HCT116 (cell line): ENCODE measurements around the gene PLAC8L1. TPM values are rescaled to one million over a fixed set of nuclear protein-coding genes. Genes with fewer than 3 reads are reported as not detected.

ENCODE experiments used
- ATAC-seq: fragments of 200-7000 bp; cut with Tn5 transposase; 2 replicates; pipeline ENCODE4 v1.9.1; 2020; ENCODE audit warnings: mild to moderate bottlenecking, moderate library complexity
- BruUV-seq: library from RNA; stranded (reverse); fragments of 400-500 nt; replicated peaks from 2 replicates; lab custom pipeline; 2021; lab: Mats Ljungman, UMichigan
- CTCF ChIA-PET: fragments of 300-600 bp; sonication (Branson Sonifier 250); formaldehyde crosslinking; loops from one replicate; lab custom pipeline; 2021; ENCODE audit warnings: antibody characterized with exemption; lab: Charles Lee
- POLR2A ChIA-PET: fragments of 300-600, 350-600 bp; sonication (Branson Sonifier 250); formaldehyde crosslinking; loops from one replicate; lab custom pipeline; 2021; ENCODE audit warnings: antibody characterized with exemption; lab: Charles Lee
- RAD21 ChIA-PET, 2 experiments: fragments of 300-600 bp; sonication (Branson Sonifier 250); formaldehyde crosslinking; loops; one replicate each; lab custom pipeline; 2023; ENCODE audit warnings: low total read pairs in 2 of 2; ENCODE audit not compliant: uncharacterized antibody in 2 of 2, unreplicated experiment in 2 of 2, low non-redundant PET in 1 of 2; lab: Charles Lee
- DNase-seq: peaks from one replicate; pipeline ENCODE4 v3.0.0-alpha.2; 2010; ENCODE audit warnings: low read depth, low spot score
- H2AFZ ChIP-seq: fragments of 200-600 bp; shearing (Covaris generic), sonication (generic); 2 replicates; pipeline ENCODE4 v1.6.1; 2017; ENCODE audit warnings: low read depth, mixed run types, mixed read lengths, antibody characterized with exemption, low read length; ENCODE audit not compliant: poor library complexity, severe bottlenecking
- H3K27ac ChIP-seq: 2 replicates; pipeline ENCODE4 v1.5.1; 2012; ENCODE audit warnings: low read depth, low read length
- H3K27me3 ChIP-seq: fragments of 200-600 bp; sonication (generic); 2 replicates; pipeline ENCODE4 v1.6.1; 2016; ENCODE audit warnings: mixed run types, low read length, mixed read lengths; ENCODE audit not compliant: insufficient read depth
- H3K36me3 ChIP-seq, 2 experiments: fragments of 200-500 bp in 1 of 2; fragments of 200-600 bp in 1 of 2; sonication (Bioruptor generic) in 1 of 2; sonication (generic) in 1 of 2; 2 replicates each; pipeline versions ENCODE4 v1.5.1 to v1.6.1; 2014 to 2016; ENCODE audit warnings: low read length in 2 of 2, inconsistent platforms in 1 of 2, mixed read lengths in 1 of 2, mixed run types in 1 of 2; ENCODE audit not compliant: insufficient read depth in 2 of 2, control insufficient read depth in 1 of 2
- H3K4me1 ChIP-seq, 2 experiments: fragments of 200-600 bp in 1 of 2; sonication (generic) in 1 of 2; 2 replicates each; pipeline versions ENCODE4 v1.5.1 to v1.6.1; 2012 to 2017; ENCODE audit warnings: low read length in 2 of 2, inconsistent platforms in 1 of 2, mild to moderate bottlenecking in 1 of 2, mixed read lengths in 1 of 2, mixed run types in 1 of 2, moderate library complexity in 1 of 2; ENCODE audit not compliant: insufficient read depth in 2 of 2, control insufficient read depth in 1 of 2
- H3K4me2 ChIP-seq: fragments of 200-600 bp; sonication (generic); 2 replicates; pipeline ENCODE4 v1.6.1; 2017; ENCODE audit warnings: mixed run types, low read length, mixed read lengths
- H3K4me3 ChIP-seq, 2 experiments: fragments of 200-600 bp in 1 of 2; sonication (generic) in 1 of 2; replicated peaks in 1 of 2; 2 replicates each; pipeline ENCODE4 v1.5.1; 2011 to 2016; ENCODE audit warnings: low read length in 2 of 2, control low read depth in 1 of 2, low read depth in 1 of 2, mild to moderate bottlenecking in 1 of 2, mixed read lengths in 1 of 2, mixed run types in 1 of 2
- H3K79me2 ChIP-seq: fragments of 200-600 bp; sonication (generic); 2 replicates; pipeline ENCODE4 v1.6.1; 2017; ENCODE audit warnings: mild to moderate bottlenecking, mixed run types, low read length, moderate library complexity, mixed read lengths; ENCODE audit not compliant: insufficient read depth
- H3K9ac ChIP-seq: fragments of 200-600 bp; sonication (generic); 2 replicates; pipeline ENCODE4 v1.6.1; 2016; ENCODE audit warnings: low read length, mixed read lengths
- H3K9me2 ChIP-seq: fragments of 200-600 bp; sonication (generic), shearing (Covaris generic); 2 replicates; pipeline ENCODE4 v1.6.1; 2017; ENCODE audit warnings: mixed run types, mild to moderate bottlenecking, moderate library complexity; ENCODE audit not compliant: insufficient read depth
- H3K9me3 ChIP-seq, 2 experiments: fragments of 200-500 bp in 1 of 2; fragments of 200-600 bp in 1 of 2; sonication (Bioruptor generic) in 1 of 2; sonication (generic) in 1 of 2; 2 replicates each; pipeline ENCODE4 v1.6.1; 2014 to 2017; ENCODE audit warnings: low read length in 2 of 2, mixed read lengths in 2 of 2, inconsistent platforms in 1 of 2, low read depth in 1 of 2, mild to moderate bottlenecking in 1 of 2, mixed run types in 1 of 2, moderate library complexity in 1 of 2; ENCODE audit not compliant: control insufficient read depth in 1 of 2, insufficient read depth in 1 of 2
- H4K20me1 ChIP-seq: fragments of 200-600 bp; sonication (generic), shearing (Covaris generic); 2 replicates; pipeline ENCODE4 v1.6.1; 2017; ENCODE audit warnings: mixed run types, mild to moderate bottlenecking, moderate library complexity; ENCODE audit not compliant: insufficient read depth
- CEBPB ChIP-seq: IDR thresholded peaks from 2 replicates; pipeline ENCODE4 v1.6.1; 2012; ENCODE audit warnings: low read depth
- EGR1 ChIP-seq: IDR thresholded peaks from 2 replicates; pipeline ENCODE4 v1.6.1; 2012; ENCODE audit warnings: low read depth
- ELF1 ChIP-seq: IDR thresholded peaks from 2 replicates; pipeline ENCODE4 v1.6.1; 2012; ENCODE audit warnings: low read depth, borderline replicate concordance
- EZH2phosphoT487 ChIP-seq: fragments of 200-600 bp; IDR thresholded peaks from 2 replicates; pipeline ENCODE4 v1.6.1; 2018; ENCODE audit warnings: antibody characterized with exemption, borderline replicate concordance
- FOSL1 ChIP-seq: IDR thresholded peaks from 2 replicates; pipeline ENCODE4 v1.6.1; 2012; ENCODE audit warnings: low read depth
- JUND ChIP-seq: IDR thresholded peaks from 2 replicates; pipeline ENCODE4 v1.6.1; 2012
- POLR2A ChIP-seq: IDR thresholded peaks from 2 replicates; pipeline ENCODE4 v1.7.0; 2011; ENCODE audit warnings: borderline replicate concordance; ENCODE audit not compliant: insufficient read depth, insufficient read length; ENCODE audit errors: extremely low read depth
- POLR2AphosphoS5 ChIP-seq: IDR thresholded peaks from 2 replicates; pipeline ENCODE4 v1.6.1; 2011; ENCODE audit warnings: mild to moderate bottlenecking, low read depth, low read length, moderate library complexity
- RAD21 ChIP-seq: IDR thresholded peaks from 2 replicates; pipeline ENCODE4 v1.6.1; 2012; ENCODE audit warnings: low read depth, mild to moderate bottlenecking
- SIN3A ChIP-seq: IDR thresholded peaks from 2 replicates; pipeline ENCODE4 v1.6.1; 2012; ENCODE audit warnings: low read depth
- SP1 ChIP-seq: IDR thresholded peaks from 2 replicates; pipeline ENCODE4 v1.6.1; 2012; ENCODE audit warnings: low read depth
- SRF ChIP-seq: IDR thresholded peaks from 2 replicates; pipeline ENCODE4 v1.6.1; 2012; ENCODE audit warnings: low read depth
- TCF7L2 ChIP-seq: IDR thresholded peaks from 2 replicates; pipeline ENCODE4 v1.7.0; 2011; ENCODE audit warnings: borderline replicate concordance, inconsistent platforms; ENCODE audit not compliant: insufficient read depth, insufficient read length; ENCODE audit errors: extremely low read depth
- YY1 ChIP-seq: IDR thresholded peaks from 2 replicates; pipeline ENCODE4 v1.6.1; 2011; ENCODE audit warnings: low read length, low read depth, moderate library complexity, mild to moderate bottlenecking; ENCODE audit not compliant: insufficient replicate concordance; ENCODE audit errors: extremely low read depth
- ZFX ChIP-seq: fragments of 450-650 bp; IDR thresholded peaks from 2 replicates; pipeline ENCODE4 v1.6.1; 2017
- ZNF274 ChIP-seq: fragments of 200-500 bp; sonication (Bioruptor generic); IDR thresholded peaks from 2 replicates; pipeline ENCODE4 v1.6.1; 2014; ENCODE audit warnings: mild to moderate bottlenecking, low read depth, low read length, inconsistent platforms
- intact Hi-C: fragments of 100-400 bp; cut with micrococcal nuclease; formaldehyde crosslinking; loops from 2 replicates; pipeline ENCODE4 v1.10.0; 2022
- total RNA-seq: library from RNA; stranded (reverse); gene quantifications from one replicate; pipeline ENCODE4 v1.2.1, GENCODE V29; 2021; ENCODE audit not compliant: unreplicated experiment
- TF ChIP-seq, protein P1 (sequence below): IDR thresholded peaks from 2 replicates; pipeline ENCODE4 v1.6.1; 2011; ENCODE audit warnings: mild to moderate bottlenecking, low read length, moderate library complexity; ENCODE audit not compliant: insufficient replicate concordance; ENCODE audit errors: extremely low read depth
- TF ChIP-seq, protein P2 (sequence below): IDR thresholded peaks from 2 replicates; pipeline ENCODE4 v1.6.1; 2012; ENCODE audit warnings: low read depth
- TF ChIP-seq, protein P3 (sequence below): IDR thresholded peaks from 2 replicates; pipeline ENCODE4 v1.6.1; 2012

Gene PLAC8L1
- total RNA-seq, 1 experiment from 2014 or later = 2.6 TPM

DNA sequence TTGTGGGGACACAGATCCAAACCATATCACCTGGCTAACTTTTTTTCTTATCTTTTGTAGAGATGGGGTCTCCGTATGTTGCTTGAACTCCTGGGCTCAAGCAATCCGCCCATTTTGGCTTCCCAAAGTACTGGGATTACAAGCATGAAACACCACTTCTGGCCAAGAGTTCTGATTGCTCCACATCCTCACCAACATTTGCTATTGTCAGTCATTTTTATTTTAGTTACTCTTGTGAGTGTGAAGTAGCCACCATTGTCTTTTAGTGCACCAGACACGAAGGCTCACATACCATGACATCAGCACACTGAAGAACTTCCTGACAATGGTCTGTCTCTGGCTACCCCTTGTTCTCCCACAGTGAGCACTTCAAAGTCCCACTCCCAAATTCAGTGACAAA is 17.3 kb downstream of the PLAC8L1 start (continued):
- TF ChIP-seq, protein P1, sequence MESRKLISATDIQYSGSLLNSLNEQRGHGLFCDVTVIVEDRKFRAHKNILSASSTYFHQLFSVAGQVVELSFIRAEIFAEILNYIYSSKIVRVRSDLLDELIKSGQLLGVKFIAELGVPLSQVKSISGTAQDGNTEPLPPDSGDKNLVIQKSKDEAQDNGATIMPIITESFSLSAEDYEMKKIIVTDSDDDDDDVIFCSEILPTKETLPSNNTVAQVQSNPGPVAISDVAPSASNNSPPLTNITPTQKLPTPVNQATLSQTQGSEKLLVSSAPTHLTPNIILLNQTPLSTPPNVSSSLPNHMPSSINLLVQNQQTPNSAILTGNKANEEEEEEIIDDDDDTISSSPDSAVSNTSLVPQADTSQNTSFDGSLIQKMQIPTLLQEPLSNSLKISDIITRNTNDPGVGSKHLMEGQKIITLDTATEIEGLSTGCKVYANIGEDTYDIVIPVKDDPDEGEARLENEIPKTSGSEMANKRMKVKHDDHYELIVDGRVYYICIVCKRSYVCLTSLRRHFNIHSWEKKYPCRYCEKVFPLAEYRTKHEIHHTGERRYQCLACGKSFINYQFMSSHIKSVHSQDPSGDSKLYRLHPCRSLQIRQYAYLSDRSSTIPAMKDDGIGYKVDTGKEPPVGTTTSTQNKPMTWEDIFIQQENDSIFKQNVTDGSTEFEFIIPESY = no peak
- TF ChIP-seq ZFX (no peak), TCF7L2 (no peak)

DNA sequence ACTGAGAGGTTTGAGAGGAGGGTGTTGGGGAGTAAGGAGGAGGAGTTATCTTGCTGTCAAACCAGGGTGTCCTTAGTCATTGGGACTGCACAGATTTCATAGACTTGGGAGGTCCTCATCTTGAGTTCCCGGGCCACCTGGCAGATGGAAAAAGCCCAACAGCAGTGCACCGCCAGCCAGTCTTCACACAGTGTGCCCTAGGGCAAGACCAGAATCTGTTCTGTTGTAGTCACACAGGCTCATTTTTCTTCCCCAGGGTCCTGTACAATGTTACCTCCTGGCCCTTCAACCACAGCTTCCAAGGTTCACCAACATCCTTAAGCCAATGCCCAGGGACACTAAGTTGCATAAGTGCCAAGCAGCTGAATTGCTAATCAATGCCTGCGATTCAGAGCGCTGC is 21.0 kb downstream of the PLAC8L1 start:
- Histone ChIP-seq H3K27ac (no peak overlapping the region), H3K9me2 (no peaks in the 10 kb centered on the region), H3K27me3 (no peaks in the 10 kb centered on the region), H3K4me2 (no peak overlapping the region), H3K36me3 (no peaks in the 10 kb centered on the region), H3K9me3 (no peaks in the 10 kb centered on the region), H3K4me3 (no peak overlapping the region), H4K20me1 (no peaks in the 10 kb centered on the region), H3K4me1 (peaks cover 2 to 8% of the 10 kb centered on the region in 2 experiments; a peak in 3 of 4 replicates), H2AFZ (no peak overlapping the region), H3K9ac (no peak overlapping the region), H3K79me2 (no peaks in the 10 kb centered on the region)
- intact Hi-C loops = no loop called here
- RAD21 ChIA-PET = no interaction called here
- no peak for ATAC-seq
- CTCF ChIA-PET = no interaction called here
- BruUV-seq = no TSS peak
- POLR2A ChIA-PET = no interaction called here
- no peak for DNase-seq
- TF ChIP-seq, protein P1 = no peak
- no peak for TF ChIP-seq FOSL1
- no peak for TF ChIP-seq EZH2phosphoT487
- TF ChIP-seq ZFX = no peak
- no peak for TF ChIP-seq SP1
- TF ChIP-seq, protein P2, sequence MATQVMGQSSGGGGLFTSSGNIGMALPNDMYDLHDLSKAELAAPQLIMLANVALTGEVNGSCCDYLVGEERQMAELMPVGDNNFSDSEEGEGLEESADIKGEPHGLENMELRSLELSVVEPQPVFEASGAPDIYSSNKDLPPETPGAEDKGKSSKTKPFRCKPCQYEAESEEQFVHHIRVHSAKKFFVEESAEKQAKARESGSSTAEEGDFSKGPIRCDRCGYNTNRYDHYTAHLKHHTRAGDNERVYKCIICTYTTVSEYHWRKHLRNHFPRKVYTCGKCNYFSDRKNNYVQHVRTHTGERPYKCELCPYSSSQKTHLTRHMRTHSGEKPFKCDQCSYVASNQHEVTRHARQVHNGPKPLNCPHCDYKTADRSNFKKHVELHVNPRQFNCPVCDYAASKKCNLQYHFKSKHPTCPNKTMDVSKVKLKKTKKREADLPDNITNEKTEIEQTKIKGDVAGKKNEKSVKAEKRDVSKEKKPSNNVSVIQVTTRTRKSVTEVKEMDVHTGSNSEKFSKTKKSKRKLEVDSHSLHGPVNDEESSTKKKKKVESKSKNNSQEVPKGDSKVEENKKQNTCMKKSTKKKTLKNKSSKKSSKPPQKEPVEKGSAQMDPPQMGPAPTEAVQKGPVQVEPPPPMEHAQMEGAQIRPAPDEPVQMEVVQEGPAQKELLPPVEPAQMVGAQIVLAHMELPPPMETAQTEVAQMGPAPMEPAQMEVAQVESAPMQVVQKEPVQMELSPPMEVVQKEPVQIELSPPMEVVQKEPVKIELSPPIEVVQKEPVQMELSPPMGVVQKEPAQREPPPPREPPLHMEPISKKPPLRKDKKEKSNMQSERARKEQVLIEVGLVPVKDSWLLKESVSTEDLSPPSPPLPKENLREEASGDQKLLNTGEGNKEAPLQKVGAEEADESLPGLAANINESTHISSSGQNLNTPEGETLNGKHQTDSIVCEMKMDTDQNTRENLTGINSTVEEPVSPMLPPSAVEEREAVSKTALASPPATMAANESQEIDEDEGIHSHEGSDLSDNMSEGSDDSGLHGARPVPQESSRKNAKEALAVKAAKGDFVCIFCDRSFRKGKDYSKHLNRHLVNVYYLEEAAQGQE = no peak
- TF ChIP-seq POLR2A = no peak
- TF ChIP-seq POLR2AphosphoS5 = no peak
- TF ChIP-seq ZNF274 = no peak
- no peak for TF ChIP-seq JUND
- no peak for TF ChIP-seq ELF1
- TF ChIP-seq SIN3A = no peak
- TF ChIP-seq, protein P3, sequence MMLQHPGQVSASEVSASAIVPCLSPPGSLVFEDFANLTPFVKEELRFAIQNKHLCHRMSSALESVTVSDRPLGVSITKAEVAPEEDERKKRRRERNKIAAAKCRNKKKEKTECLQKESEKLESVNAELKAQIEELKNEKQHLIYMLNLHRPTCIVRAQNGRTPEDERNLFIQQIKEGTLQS = no peak
- no peak for TF ChIP-seq TCF7L2
- TF ChIP-seq EGR1 = no peak
- TF ChIP-seq RAD21 = no peak
- TF ChIP-seq YY1 = no peak
- no peak for TF ChIP-seq CEBPB
- TF ChIP-seq SRF = no peak
